ENCODE results near the gene CLEC7A. TPM values are rescaled to one million over a fixed set of nuclear protein-coding genes. Genes with fewer than 3 reads are reported as not detected.

CLEC7A gene
- polyA plus RNA-seq, 4 donors: 1.4 to 3.6 (median 2.4) TPM

DNA sequence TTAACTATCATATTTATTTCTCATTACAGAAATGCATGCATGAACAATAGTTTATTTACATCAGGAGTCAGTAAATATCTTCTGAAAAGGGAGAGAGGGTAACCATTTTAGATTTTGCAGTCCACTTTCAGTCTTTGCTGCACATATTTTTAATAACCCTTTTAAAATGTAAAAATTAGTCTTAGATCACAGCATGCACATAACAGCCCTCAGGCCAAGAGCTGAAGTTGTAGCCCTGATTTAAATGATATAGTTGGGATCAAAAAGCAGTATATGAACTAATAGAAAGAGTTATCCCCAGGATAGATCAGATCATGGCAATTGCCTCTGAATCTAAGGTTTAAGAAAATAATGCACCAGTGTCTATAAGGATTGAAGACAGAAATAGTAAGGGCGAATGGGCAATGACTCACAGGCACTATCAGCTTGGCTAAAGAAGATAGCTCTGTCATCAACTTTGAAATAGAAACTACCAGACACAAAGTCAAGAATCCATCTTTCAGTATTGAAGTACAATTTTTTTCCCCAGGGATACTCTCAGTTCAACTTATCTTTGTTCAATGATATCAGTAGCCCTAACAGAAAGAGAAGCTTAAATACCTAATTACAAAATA, 13.1 kb upstream of the CLEC7A start:
- no peak for DNase-seq (ENCODE audit: low read depth in 4 of 4, low spot score in 2 of 4)

- DNase-seq (ENCODE audit: low read depth in 4 of 4, low spot score in 2 of 4): peak in 2 of 4 donors; percentile 13 to 31
These were observed 10.0 kb upstream of the CLEC7A start for GRCh38 chr12:10140001-10140400.

DNA sequence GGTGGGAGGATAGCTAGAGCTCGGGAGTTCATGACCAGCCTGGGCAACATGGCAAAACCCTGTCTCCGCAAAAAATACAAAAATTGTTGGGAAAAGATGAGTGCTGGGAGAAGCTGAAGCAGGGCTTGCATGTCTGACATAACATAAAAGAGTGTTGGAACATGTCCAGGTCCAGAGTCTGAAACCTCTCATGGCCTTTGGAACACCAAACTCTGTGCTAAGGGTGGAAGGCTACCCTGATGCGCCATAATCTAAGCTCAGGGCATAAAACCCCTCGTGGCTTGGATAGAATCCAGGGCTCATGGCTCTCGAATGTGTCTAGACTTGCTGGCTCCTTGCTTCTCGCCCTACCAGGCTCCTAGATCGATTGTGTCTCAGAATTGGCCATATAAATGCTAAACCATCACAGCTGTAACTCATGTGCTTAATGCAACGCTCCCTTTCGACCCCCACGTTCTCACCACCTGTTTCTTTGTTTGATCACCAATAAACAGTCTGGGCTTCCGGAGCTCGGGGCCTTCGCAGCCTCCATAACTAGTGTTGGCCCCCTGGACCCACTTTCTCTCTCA, 6.7 kb upstream of the CLEC7A start:
- DNase-seq (ENCODE audit: low read depth in 4 of 4, low spot score in 2 of 4): no peak

GRCh38 chr12:10135126-10135525, 5.1 kb upstream of the CLEC7A start:
- DNase-seq (ENCODE audit: low read depth in 4 of 4, low spot score in 2 of 4): no peak

GRCh38 chr12:10132850-10133370, 2.9 kb upstream of the CLEC7A start:
- DNase-seq (ENCODE audit: low read depth in 4 of 4, low spot score in 2 of 4): no peak

- no peak for DNase-seq (ENCODE audit: low read depth in 4 of 4, low spot score in 2 of 4)
These were observed 1.2 kb upstream of the CLEC7A start for GRCh38 chr12:10131111-10131690.

GRCh38 chr12:10128687-10129086, 1.3 kb downstream of the CLEC7A start:
- no peak for DNase-seq (ENCODE audit: low read depth in 4 of 4, low spot score in 2 of 4)

GRCh38 chr12:10126413-10126812, 3.6 kb downstream of the CLEC7A start:
- DNase-seq (ENCODE audit: low read depth in 4 of 4, low spot score in 2 of 4): no peak

DNA sequence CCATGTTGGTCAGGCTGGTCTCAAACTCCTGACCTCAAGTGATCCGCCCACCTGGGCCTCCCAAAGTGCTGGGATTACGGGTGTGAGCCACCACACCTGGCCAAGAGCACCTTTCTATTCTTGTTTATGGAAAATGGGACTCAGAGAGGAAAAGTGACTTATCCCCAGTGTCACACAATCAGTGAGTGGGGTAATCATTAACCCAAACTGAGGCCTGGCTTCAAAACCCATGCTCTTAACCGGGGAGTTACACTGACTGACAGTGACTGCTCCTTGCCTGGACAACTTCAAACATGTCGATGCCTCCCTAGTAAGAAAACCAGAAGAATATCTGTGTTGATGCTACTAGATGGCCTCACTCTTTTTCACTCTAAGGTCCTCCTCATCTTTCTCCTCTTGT, 7.3 kb downstream of the CLEC7A start:
- DNase-seq (ENCODE audit: low read depth in 4 of 4, low spot score in 2 of 4): no peak

GRCh38 chr12:10121278-10121677, 8.7 kb downstream of the CLEC7A start:
- DNase-seq (ENCODE audit: low read depth in 4 of 4, low spot score in 2 of 4): no peak

DNA sequence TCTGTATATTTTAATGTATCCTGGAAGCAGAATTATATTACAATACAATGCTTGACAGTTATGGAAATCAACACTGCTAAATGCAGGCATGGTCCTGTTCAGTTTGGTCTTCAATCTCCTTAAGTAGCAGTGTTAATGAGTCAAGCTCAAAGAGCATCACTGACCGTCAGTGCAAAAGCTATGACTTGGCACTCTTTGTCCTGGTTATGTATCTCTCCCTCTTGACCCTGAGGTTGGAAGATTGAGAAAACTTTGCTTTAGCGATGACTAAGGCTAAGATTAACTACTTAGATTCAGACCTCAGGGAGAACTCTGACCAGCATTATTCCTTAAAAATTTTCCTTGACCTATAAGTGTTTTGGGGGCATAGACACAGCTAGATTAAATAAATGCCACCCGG, 10.9 kb downstream of the CLEC7A start:
- DNase-seq (ENCODE audit: low read depth in 4 of 4, low spot score in 2 of 4): no peak

DNA sequence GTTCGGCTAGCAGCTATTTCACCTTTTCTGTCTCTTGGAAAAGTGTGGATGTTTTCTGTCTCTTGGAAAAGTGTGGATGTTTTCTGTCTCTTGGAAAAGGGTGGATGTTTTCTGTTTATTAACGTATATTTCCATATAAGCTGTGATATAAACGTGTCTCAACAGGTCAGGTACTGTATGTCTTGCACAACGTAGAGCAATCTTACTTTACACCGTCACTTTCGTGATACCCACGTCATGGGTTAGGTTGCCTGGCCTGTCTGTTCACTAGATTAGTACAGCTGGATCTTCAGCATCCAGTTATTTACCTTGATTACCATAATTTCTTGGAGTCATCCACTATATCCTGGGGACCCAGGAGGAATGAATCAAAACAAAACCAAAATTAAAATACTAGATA, 14.1 kb downstream of the CLEC7A start:
- no peak for DNase-seq (ENCODE audit: low read depth in 4 of 4, low spot score in 2 of 4)

GRCh38 chr12:10115311-10115710, 14.7 kb downstream of the CLEC7A start:
- DNase-seq (ENCODE audit: low read depth in 4 of 4, low spot score in 2 of 4): no peak

- DNase-seq (ENCODE audit: low read depth in 4 of 4, low spot score in 2 of 4): no peak
These were observed 16.1 kb downstream of the CLEC7A start for GRCh38 chr12:10113920-10114319.

GRCh38 chr12:10113075-10113474, 16.9 kb downstream of the CLEC7A start:
- no peak for DNase-seq (ENCODE audit: low read depth in 4 of 4, low spot score in 2 of 4)

GRCh38 chr12:10111451-10111850, 18.5 kb downstream of the CLEC7A start:
- DNase-seq (ENCODE audit: low read depth in 4 of 4, low spot score in 2 of 4): no peak

GRCh38 chr12:10110256-10110844, 19.6 kb downstream of the CLEC7A start:
- DNase-seq (ENCODE audit: low read depth in 4 of 4, low spot score in 2 of 4): no peak

DNA sequence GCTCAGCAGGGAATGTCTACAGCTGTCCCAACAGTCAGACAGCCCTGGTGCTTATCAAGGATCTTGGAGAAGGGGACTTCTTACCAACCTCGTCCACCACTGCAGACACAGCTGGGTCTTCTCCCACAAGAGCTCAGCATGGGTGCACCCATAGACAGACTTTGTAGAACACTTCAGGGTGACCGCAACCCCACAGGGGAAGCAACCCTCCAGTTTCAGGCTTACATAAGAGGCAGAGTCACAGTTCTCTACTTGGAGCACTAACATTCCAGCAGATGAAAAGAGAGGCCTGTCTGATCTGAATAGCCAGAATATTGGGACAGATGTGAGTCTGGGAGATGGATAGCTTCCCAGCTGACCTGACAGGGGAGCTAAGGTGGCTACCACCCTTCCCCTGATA, 27.7 kb downstream of the CLEC7A start:
- no peak for DNase-seq (ENCODE audit: low read depth in 4 of 4, low spot score in 2 of 4)

- DNase-seq (ENCODE audit: low read depth in 4 of 4, low spot score in 2 of 4): no peak
These were observed 28.3 kb downstream of the CLEC7A start for GRCh38 chr12:10101648-10102220.

DNA sequence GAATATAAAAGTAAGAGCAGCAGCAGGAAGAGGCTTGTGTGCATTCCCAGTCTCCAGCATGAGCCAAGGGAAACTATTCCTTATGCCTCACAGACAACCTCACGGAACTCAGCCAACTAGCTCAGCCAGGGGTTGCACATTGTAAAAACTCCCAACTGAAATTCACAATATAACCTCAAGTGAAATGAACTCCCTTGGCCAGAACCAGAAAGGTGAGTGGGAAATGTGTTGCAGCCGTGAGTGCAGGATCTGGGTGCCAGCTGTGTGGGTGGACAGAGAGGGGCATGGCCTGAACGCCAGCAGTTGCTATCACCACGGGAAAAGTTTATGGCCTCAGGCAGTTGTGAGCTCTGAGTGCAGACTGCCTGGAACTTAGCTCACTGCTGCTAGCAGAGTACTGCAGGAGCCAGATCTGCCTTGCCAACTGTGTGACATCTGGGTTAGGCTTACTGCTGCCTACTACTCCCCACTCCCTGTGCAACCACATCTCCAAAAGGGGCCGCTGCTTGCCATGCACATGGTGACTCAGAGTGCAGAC, 28.9 kb downstream of the CLEC7A start:
- no peak for DNase-seq (ENCODE audit: low read depth in 4 of 4, low spot score in 2 of 4)

DNA sequence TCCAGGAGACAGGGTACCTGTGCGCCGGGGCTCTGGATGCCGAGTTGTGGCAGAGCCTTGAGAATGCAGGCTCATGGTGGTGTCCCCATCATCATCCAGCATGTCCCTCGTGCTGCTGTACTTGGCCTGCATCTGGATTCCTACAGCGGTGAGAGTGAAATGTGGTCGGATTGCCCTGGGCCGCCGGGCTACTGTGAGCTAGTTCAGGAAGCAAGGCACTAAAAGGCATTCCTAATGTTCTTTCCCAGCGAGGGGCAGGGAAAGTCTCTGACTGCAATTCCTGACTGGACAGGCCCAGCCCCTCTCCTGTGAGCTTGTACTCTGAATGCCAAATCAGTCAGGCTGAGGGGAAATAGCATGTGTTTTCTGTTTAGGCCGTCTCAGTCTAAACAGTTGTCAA, 31.2 kb downstream of the CLEC7A start, which contains the start of gene CLEC1A:
Gene CLEC1A (minus strand): TSS at position 195 of the 400 bp plus-strand sequence. CDS start 63 bp downstream, at position 132.
- no peak for DNase-seq (ENCODE audit: low read depth in 4 of 4, low spot score in 2 of 4)

All from left renal cortex interstitium (tissue), 4 donors.